Body of pancreas (tissue), 4 donors: ENCODE measurements around the gene SSR3.

Source experiments
- POLR2A ChIP-seq, 3 donors: fragments of 450-650 bp; IDR thresholded peaks; one replicate each; pipeline ENCODE4 v1.6.1; 2016; ENCODE audit warnings: antibody characterized with exemption in 3 of 3, mild to moderate bottlenecking in 2 of 3
- TF ChIP-seq, protein P1 (sequence below), 7 experiments: fragments of 450-650 bp in 4 of 7; fragments of 200-600 bp in 3 of 7; sonication (generic) in 3 of 7; IDR thresholded peaks; one replicate each; pipeline ENCODE4 v1.5.1; 2016 to 2019; ENCODE audit warnings: antibody characterized with exemption in 7 of 7

- TF ChIP-seq, protein P1, sequence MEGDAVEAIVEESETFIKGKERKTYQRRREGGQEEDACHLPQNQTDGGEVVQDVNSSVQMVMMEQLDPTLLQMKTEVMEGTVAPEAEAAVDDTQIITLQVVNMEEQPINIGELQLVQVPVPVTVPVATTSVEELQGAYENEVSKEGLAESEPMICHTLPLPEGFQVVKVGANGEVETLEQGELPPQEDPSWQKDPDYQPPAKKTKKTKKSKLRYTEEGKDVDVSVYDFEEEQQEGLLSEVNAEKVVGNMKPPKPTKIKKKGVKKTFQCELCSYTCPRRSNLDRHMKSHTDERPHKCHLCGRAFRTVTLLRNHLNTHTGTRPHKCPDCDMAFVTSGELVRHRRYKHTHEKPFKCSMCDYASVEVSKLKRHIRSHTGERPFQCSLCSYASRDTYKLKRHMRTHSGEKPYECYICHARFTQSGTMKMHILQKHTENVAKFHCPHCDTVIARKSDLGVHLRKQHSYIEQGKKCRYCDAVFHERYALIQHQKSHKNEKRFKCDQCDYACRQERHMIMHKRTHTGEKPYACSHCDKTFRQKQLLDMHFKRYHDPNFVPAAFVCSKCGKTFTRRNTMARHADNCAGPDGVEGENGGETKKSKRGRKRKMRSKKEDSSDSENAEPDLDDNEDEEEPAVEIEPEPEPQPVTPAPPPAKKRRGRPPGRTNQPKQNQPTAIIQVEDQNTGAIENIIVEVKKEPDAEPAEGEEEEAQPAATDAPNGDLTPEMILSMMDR (IDR thresholded peaks at IDR 0.05): no peak
- no peak for TF ChIP-seq POLR2A (IDR thresholded peaks at IDR 0.05)
Measured at GRCh38 chr3:156548902-156549301, 6.0 kb downstream of the SSR3 start.
